Measurements from ENCODE around the gene ADAM15. TPM values are rescaled to one million over a fixed set of nuclear protein-coding genes. Genes with fewer than 3 reads are reported as not detected.

ADAM15 gene
- total and polyA plus RNA-seq, 12 donors, result 46.7 to 305 (median 65.0) TPM

GRCh38 chr1:155038602-155039307, 12.4 kb upstream of the ADAM15 start:
- DNase-seq, result no peak
- Histone ChIP-seq H3K36me3 (no peaks in the 10 kb centered on the region), H3K27me3 (no peaks in the 10 kb centered on the region), H3K4me3 (no peak overlapping the region), H3K4me1 (peaks cover 0 to 23% (median 2%) of the 10 kb centered on the region in 9 donors), H3K27ac (no peak overlapping the region), H3K9me3 (no peaks in the 10 kb centered on the region)
- intact Hi-C loops (cut with DNase I), result no loop called here
- ATAC-seq, result peak in 2 of 8 donors; percentile 41 to 55
- no peak for TF ChIP-seq CTCF (IDR thresholded peaks at IDR 0.05)
- WGBS, 2 donors, result 49 to 55% methylated on average over 8 of the region's 8 CpGs

DNA sequence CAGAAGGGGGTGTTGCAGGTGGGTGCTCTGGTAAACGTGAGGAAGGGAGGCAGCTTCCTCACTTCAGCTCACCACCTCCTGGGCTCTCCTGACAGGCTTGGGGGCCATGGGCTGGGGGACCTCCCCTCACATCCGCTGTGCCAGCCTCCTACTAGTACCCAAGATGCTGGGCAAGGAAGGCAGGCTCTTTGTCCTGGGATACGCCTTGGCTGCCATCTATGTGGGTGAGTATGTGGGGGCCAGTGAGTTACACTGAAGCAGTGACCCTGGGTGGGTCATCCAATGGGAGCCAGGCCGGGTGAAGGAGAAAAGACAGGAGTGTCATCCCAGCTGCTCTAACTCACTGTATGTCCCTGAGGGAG, 11.8 kb upstream of the ADAM15 start:
- DNase-seq (no peak), ATAC-seq (no peak)
- no peaks in the 10 kb centered on the region for H3K36me3 ChIP-seq
- intact Hi-C loops (cut with DNase I), result no loop called here
- H3K9me3 ChIP-seq, result no peaks in the 10 kb centered on the region
- no peak for TF ChIP-seq CTCF (IDR thresholded peaks at IDR 0.05)
- H3K27me3 ChIP-seq, result no peaks in the 10 kb centered on the region
- H3K4me3 ChIP-seq, result no peak overlapping the region
- no peak overlapping the region for H3K27ac ChIP-seq
- WGBS, 2 donors, result 79% methylated on average over 4 of the region's 4 CpGs
- H3K4me1 ChIP-seq, result peaks cover 0 to 24% (median 2%) of the 10 kb centered on the region in 9 donors

GRCh38 chr1:155040358-155041093, 10.6 kb upstream of the ADAM15 start:
- intact Hi-C loops (cut with DNase I), result no loop called here
- no peak for TF ChIP-seq CTCF (IDR thresholded peaks at IDR 0.05)
- ATAC-seq (no peak), DNase-seq (no peak)
- H3K36me3 ChIP-seq, result no peaks in the 10 kb centered on the region
- WGBS, 2 donors, result 89 to 93% methylated on average over 14 of the region's 14 CpGs
- H3K4me1 ChIP-seq, result peaks cover 2 to 36% (median 10%) of the 10 kb centered on the region in 9 donors
- H3K9me3 ChIP-seq, result no peaks in the 10 kb centered on the region
- H3K4me3 ChIP-seq, result no peak overlapping the region
- no peaks in the 10 kb centered on the region for H3K27me3 ChIP-seq
- H3K27ac ChIP-seq, result no peak overlapping the region

DNA sequence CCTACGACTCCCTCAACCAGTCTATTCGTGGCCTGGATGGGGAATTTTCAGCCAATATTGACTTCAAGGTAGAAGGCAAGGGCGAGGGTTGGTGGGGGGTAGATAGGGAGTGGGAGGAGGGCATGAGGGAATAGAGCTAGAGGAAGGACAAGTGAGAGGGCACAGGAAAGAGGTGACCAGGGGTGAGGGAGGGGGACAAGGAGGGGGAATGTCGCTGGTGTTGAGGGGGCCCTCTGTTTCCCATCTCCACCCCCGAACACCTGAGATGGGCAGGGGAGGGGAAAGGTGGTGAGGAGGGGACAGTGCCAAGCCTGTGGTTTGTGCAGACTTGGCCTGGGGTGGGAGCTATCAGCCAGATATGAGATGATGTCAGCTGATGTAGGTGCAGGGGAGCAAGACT, 8.3 kb upstream of the ADAM15 start:
- H3K27me3 ChIP-seq, result no peaks in the 10 kb centered on the region
- no peak overlapping the region for H3K27ac ChIP-seq
- WGBS, 2 donors, result 81 to 83% methylated on average over 5 of the region's 5 CpGs
- no peaks in the 10 kb centered on the region for H3K36me3 ChIP-seq
- intact Hi-C loops (cut with DNase I), result no loop called here
- H3K9me3 ChIP-seq, result no peaks in the 10 kb centered on the region
- H3K4me1 ChIP-seq, result peaks cover 2 to 23% (median 10%) of the 10 kb centered on the region in 9 donors
- no peak for ATAC-seq
- H3K4me3 ChIP-seq, result no peak overlapping the region
- no peak for DNase-seq
- TF ChIP-seq CTCF (IDR thresholded peaks at IDR 0.05), result no peak

Measured in heart right ventricle (tissue), 16 donors.